Measurements from ENCODE around the gene CLDN18.

- TF ChIP-seq CTCF (conservative IDR thresholded peaks at IDR 0.05; ENCODE audit: low read length) = no peak
- TF ChIP-seq EZH2phosphoT487 (IDR thresholded peaks at IDR 0.05; ENCODE audit: borderline replicate concordance, low read depth, low read length) = no peak
Measured at GRCh38 chr3:138046085-138046484, 36.1 kb downstream of the CLDN18 start.

All from OCI-LY7 (cell line).